Endometrial microvascular endothelial cells (primary cell): ENCODE results near the gene SRSF5. TPM values are rescaled to one million over a fixed set of nuclear protein-coding genes. Genes with fewer than 3 reads are reported as not detected.
"Not testable (repeated sequence)": the region's sequence is repeated elsewhere in the genome, so short reads cannot be mapped to it uniquely, and the experiment has no call there.

Experiments used
- in situ Hi-C: cut with HindIII; loops from 2 replicates; pipeline ENCODE4 v1.10.0; 2017; ENCODE audit warnings: low sequenced_read_pairs, low pct_unique_long_range_greater_than_20kb; ENCODE audit errors: inconsistent ontology term
- total RNA-seq: library from RNA; depleted of rRNA; stranded (reverse); fragments of >200 nt; gene quantifications from one replicate; pipeline ENCODE4 v1.2.3, GENCODE V29; 2015; ENCODE audit errors: inconsistent ontology term

Gene SRSF5
- total RNA-seq, 1 donor from 2014 or later = 135 TPM

- in situ Hi-C loops = no loop called here
These were observed 30.0 kb downstream of the SRSF5 start, which contains the start of gene SLC10A1 for GRCh38 chr14:69796797-69797500. TSS of gene SLC10A1 (minus strand) at chr14:69797241. CDS start at chr14:69797155, 86 bp downstream.

DNA sequence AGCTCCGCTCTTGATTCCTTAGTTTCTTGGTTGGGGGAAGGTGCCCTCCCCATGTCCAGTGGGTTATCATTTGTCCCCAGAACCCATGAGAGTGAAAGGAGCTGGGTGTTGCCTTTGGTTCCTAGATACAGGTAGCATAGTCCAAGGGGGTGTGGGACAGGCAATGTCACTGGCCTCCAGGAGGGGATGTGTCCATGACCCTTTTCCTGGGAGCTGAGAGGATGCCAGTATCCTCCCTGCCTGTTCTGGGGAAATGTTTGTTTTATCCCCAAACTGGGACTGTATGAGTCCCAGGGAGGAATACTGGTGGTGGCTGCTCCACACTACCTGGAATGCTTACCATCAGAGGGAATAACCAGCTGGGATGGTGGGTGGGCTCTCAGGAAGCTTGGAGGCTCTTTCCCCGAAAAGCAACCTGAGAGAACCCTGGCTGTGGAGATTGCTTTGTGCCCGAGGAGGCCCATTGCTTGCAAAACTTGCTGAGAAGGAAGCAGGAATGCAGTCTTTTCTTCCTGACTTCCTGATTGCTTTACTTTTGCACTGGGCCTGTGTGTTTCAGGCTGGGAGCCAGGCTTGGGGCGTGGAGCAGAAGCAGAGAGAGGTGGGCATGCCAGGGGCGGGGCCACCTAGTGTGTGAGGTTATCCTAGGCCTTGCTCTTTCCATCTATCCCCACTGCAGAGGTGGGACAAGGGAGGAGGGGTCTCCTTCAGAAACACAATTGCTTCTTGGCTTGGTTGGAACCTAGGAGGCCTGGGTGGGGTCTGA is 30.8 kb downstream of the SRSF5 start:
- in situ Hi-C loops = no loop called here

GRCh38 chr14:69798339-69798735 is 31.4 kb downstream of the SRSF5 start:
- in situ Hi-C loops = no loop called here

DNA sequence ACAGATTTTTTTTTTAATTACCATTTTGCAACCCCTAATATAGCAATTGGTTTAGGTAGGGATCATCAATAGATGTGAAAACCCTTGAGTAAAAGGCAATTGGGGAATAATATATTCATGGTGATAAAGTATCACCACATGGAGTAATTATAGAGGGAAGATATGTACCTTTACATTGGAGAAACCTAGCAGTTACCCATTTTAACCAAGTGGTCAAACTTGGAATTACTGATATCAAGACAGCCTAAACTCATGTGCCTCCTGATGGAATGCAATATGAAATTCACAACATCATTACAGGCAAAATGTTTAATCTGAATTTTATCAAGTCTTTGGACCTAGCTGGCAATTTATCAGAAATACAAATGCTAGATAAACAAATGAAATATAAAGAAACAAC is 36.8 kb downstream of the SRSF5 start:
- in situ Hi-C loops = no loop called here

GRCh38 chr14:69804902-69805301 is 38.0 kb downstream of the SRSF5 start:
- in situ Hi-C loops = no loop called here

DNA sequence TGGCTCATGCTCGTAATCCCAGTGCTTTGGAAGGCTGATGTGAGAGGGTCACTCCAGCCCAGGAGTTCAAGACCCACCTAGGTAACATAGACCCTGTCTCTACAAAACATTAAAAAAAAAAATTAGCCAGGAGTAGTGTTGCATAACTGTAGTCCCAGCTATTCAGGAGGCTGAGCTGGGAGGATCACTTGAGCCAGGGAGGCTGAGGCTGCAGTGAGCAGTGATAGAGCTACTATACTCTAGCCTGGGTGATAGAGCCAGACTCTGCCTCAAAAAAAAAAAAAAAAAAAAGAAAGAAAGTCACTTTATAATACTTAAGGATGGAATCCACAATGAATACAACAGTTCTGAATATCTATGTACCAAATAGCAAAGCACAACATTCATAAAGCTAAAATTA is 40.2 kb downstream of the SRSF5 start:
- in situ Hi-C loops = no loop called here

- in situ Hi-C loops = no loop called here
These were observed 42.2 kb downstream of the SRSF5 start for GRCh38 chr14:69808919-69809808.

- in situ Hi-C loops = no loop called here
These were observed 44.4 kb downstream of the SRSF5 start for GRCh38 chr14:69811227-69811867.

DNA sequence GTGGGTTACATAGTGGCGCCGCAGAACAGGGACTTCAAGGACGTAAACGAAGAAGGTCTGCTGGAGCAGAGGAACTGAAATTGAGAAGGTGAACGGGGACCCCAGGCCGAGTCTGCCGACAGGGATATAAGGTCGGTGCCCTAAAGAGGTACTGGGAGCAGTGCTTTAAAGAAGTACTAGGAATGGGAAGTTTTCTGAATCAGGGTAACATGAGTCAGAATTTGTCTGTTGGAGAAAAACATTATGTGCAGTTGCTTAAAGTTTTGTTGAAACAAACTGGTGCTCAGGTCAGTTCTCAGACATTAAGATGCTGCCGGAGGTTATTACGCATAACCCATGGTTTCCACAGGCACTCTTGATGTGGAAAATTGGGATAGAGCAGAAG is 44.9 kb downstream of the SRSF5 start:
- in situ Hi-C loops = no loop called here

- in situ Hi-C loops = no loop called here
These were observed 45.8 kb downstream of the SRSF5 start for GRCh38 chr14:69812711-69813110.

GRCh38 chr14:69813346-69813745 is 46.4 kb downstream of the SRSF5 start:
- in situ Hi-C loops = not testable (repeated sequence)

- in situ Hi-C loops = no loop called here
These were observed 47.5 kb downstream of the SRSF5 start for GRCh38 chr14:69814397-69814796.

DNA sequence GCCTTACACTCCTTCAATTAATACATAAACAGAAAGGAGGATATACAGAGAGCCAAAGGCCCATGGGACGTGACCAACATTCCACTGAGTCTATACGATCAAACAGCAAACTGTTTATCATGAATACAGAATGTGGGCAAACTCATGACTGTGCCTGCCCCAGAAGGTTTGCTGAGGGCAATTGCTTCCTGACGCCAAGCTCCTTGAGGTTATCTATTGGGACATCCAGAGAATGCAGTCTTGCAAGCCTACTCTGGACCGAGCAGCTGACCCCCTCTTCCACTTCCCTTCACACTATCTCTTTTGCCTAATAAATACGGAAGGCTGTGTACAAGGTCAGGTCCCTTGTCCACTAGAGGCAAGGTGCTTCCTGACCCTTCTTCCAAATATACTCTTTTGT is 48.6 kb downstream of the SRSF5 start:
- in situ Hi-C loops = no loop called here

- in situ Hi-C loops = no loop called here
These were observed 49.3 kb downstream of the SRSF5 start for GRCh38 chr14:69816216-69816615.

DNA sequence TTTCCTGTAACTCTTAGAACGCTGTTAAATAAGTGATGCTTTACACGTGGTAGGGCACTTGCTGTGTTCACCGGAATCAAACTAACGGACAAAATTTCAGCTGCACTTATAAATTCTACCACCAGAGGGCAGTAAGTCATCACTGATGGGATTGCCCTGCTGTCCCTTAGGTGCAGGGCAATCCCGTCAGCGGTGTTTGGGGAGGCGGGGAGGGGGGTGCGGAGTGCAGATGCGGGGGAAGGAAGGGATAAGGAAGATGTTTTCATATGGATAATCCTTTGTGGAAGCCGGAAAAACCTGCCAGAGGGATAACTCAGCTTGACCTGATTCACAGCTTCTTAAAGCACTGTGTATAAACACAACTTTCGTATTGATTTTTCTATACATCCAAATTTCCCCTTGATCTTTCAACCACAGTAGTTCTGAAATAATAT is 51.8 kb downstream of the SRSF5 start:
- in situ Hi-C loops = no loop called here

GRCh38 chr14:69819607-69820006 is 52.7 kb downstream of the SRSF5 start:
- in situ Hi-C loops = no loop called here

- in situ Hi-C loops = no loop called here
These were observed 54.0 kb downstream of the SRSF5 start for GRCh38 chr14:69820991-69821390.
